ENCODE measurements around the gene STXBP4. TPM values are rescaled to one million over a fixed set of nuclear protein-coding genes. Genes with fewer than 3 reads are reported as not detected.

Gene STXBP4
- total and polyA plus RNA-seq, 2 donors (not counting 3 experiments of a cell fraction or from before 2014, with no cell fraction given): 1.9 to 12.9 TPM

GRCh38 chr17:55067697-55068439 lies 99.3 kb downstream of the STXBP4 start:
- H3K36me3 ChIP-seq (ENCODE audit: control insufficient read depth in 2 of 2, extremely low read depth in 1 of 2, insufficient read depth in 2 of 2, low read length in 2 of 2): no peaks in the 10 kb centered on the region
- intact Hi-C loops (cut with micrococcal nuclease) (no loop called here), dilution Hi-C loops (cut with MboI; ENCODE audit: extremely low pct_ligation_motif_present, low sequenced_read_pairs) (no loop called here)
- no peaks in the 10 kb centered on the region for H3K4me1 ChIP-seq (ENCODE audit: control insufficient read depth, extremely low read depth, insufficient read depth, low read length)
- no peak overlapping the region for H3K27ac ChIP-seq (ENCODE audit: insufficient read depth, low read depth, low read length)
- BruUV-seq (replicated peaks): no TSS peak
- H3K4me2 ChIP-seq (ENCODE audit: insufficient read depth, low read length): no peak overlapping the region
- FAIRE-seq (no peak), DNase-seq (ENCODE audit: low read depth, low spot score) (no peak)
- no peaks in the 10 kb centered on the region for H3K27me3 ChIP-seq (ENCODE audit: control insufficient read depth in 2 of 2, insufficient read depth in 2 of 2, low read length in 2 of 2)
- no peaks in the 10 kb centered on the region for H3K9me3 ChIP-seq (replicated peaks; ENCODE audit: control insufficient read depth, insufficient read depth, low read length)
- no peak overlapping the region for H2AFZ ChIP-seq (ENCODE audit: low read depth, low read length)
- no peaks in the 10 kb centered on the region for H3K79me2 ChIP-seq (ENCODE audit: control insufficient read depth, insufficient read depth, low read length)
- no peaks in the 10 kb centered on the region for H4K20me1 ChIP-seq (replicated peaks; ENCODE audit: control insufficient read depth, extremely low read depth, insufficient read depth, low read length)
- POLR2A ChIA-PET: no interaction called here
- TF ChIP-seq POLR2AphosphoS5 (IDR thresholded peaks at IDR 0.05; ENCODE audit: insufficient read depth, low read depth, low read length): no peak
- TF ChIP-seq MAX (IDR thresholded peaks at IDR 0.05; ENCODE audit: insufficient read depth, insufficient read length): no peak
- TF ChIP-seq EZH2 (IDR thresholded peaks at IDR 0.05; ENCODE audit: borderline replicate concordance, low read depth, low read length, severe bottlenecking): no peak
- no peak for TF ChIP-seq FOS (IDR thresholded peaks at IDR 0.05; ENCODE audit: borderline replicate concordance, insufficient read depth, low read length)
- no peak for TF ChIP-seq MYC (IDR thresholded peaks at IDR 0.05; ENCODE audit: low read depth, low read length)
- TF ChIP-seq POLR2A (IDR thresholded peaks at IDR 0.05; ENCODE audit: low read depth, low read length): no peak
- no peak for TF ChIP-seq CTCF (IDR thresholded peaks at IDR 0.05; ENCODE audit: extremely low read depth in 1 of 2, insufficient read depth in 1 of 2, low read depth in 1 of 2, low read length in 2 of 2)
- no peak for TF ChIP-seq JUN (IDR thresholded peaks at IDR 0.05; ENCODE audit: borderline replicate concordance, insufficient read depth, insufficient read length, low read depth)
- TF ChIP-seq GATA2 (IDR thresholded peaks at IDR 0.05; ENCODE audit: insufficient read depth, insufficient read length, low read depth, low read length): no peak
- CTCF ChIA-PET: interaction anchor here (0.8 kb wide), 1 partner anchor 13 kb away, joined by 3 read pairs; no protein-coding TSS in a partner anchor
- no peak overlapping the region for H3K4me3 ChIP-seq (replicated peaks in 1 of 3; ENCODE audit: insufficient read depth in 1 of 3, low read depth in 1 of 3, low read length in 3 of 3)
- H3K9ac ChIP-seq (replicated peaks; ENCODE audit: extremely low read depth, insufficient read depth, low read length): no peak overlapping the region
- no peaks in the 10 kb centered on the region for H3K9me1 ChIP-seq (replicated peaks; ENCODE audit: control insufficient read depth, extremely low read depth, insufficient read depth, low read length)
